Ishikawa (cell line): Measurements from ENCODE around the gene LYPD4.

ENCODE experiments used
- CEBPB ChIP-seq: IDR thresholded peaks from 2 replicates; pipeline ENCODE4 v1.6.1; 2012
- CREB1 ChIP-seq: IDR thresholded peaks from 2 replicates; pipeline ENCODE4 v1.6.1; 2012; ENCODE audit warnings: low read depth
- EP300 ChIP-seq: IDR thresholded peaks from 2 replicates; pipeline ENCODE4 v1.6.1; 2012; ENCODE audit warnings: borderline replicate concordance
- FOXM1 ChIP-seq: IDR thresholded peaks from 2 replicates; pipeline ENCODE4 v1.6.1; 2012; ENCODE audit warnings: low read depth, borderline replicate concordance
- MAX ChIP-seq: IDR thresholded peaks from 2 replicates; pipeline ENCODE4 v1.6.1; 2012
- NFIC ChIP-seq: IDR thresholded peaks from 2 replicates; pipeline ENCODE4 v1.6.1; 2012
- RAD21 ChIP-seq: IDR thresholded peaks from 2 replicates; pipeline ENCODE4 v1.6.1; 2012; ENCODE audit warnings: low read depth
- REST ChIP-seq: IDR thresholded peaks from 2 replicates; pipeline ENCODE4 v1.6.1; 2012; ENCODE audit warnings: low read depth, mild to moderate bottlenecking
- TAF1 ChIP-seq: IDR thresholded peaks from 2 replicates; pipeline ENCODE4 v1.6.1; 2012; ENCODE audit warnings: low read depth, mild to moderate bottlenecking
- USF1 ChIP-seq: IDR thresholded peaks from 2 replicates; pipeline ENCODE4 v1.6.1; 2012
- YY1 ChIP-seq: IDR thresholded peaks from 2 replicates; pipeline ENCODE4 v1.6.1; 2012; ENCODE audit warnings: low read depth

- TF ChIP-seq EP300 (no peak), CREB1 (no peak), YY1 (no peak), CEBPB (no peak), RAD21 (no peak), MAX (no peak), FOXM1 (no peak), NFIC (no peak), REST (no peak), USF1 (no peak), TAF1 (no peak)
These were observed 1.1 kb downstream of the LYPD4 start for GRCh38 chr19:41843371-41843770.
